Measurements from ENCODE around the gene MBD4.

The MBD4 gene

GRCh38 chr3:129404610-129405009 lies 35.1 kb downstream of the MBD4 start:
- H3K4me3 ChIP-seq (ENCODE audit: low read depth, low read length), result no peak overlapping the region
- no peak for TF ChIP-seq CTCF (IDR thresholded peaks at IDR 0.05; ENCODE audit: low read depth, low read length, missing control alignments)
- DNase-seq (ENCODE audit: low read depth), result no peak
- in situ Hi-C loops (cut with HindIII; ENCODE audit: low sequenced_read_pairs), result no loop called here

- no peak for DNase-seq (ENCODE audit: low read depth)
- no peak overlapping the region for H3K4me3 ChIP-seq (ENCODE audit: low read depth, low read length)
- in situ Hi-C loops (cut with HindIII; ENCODE audit: low sequenced_read_pairs), result no loop called here
- TF ChIP-seq CTCF (IDR thresholded peaks at IDR 0.05; ENCODE audit: low read depth, low read length, missing control alignments), result no peak
These were observed 35.6 kb downstream of the MBD4 start for GRCh38 chr3:129404130-129404529.

GRCh38 chr3:129403450-129403849 lies 36.3 kb downstream of the MBD4 start:
- H3K4me3 ChIP-seq (ENCODE audit: low read depth, low read length), result no peak overlapping the region
- in situ Hi-C loops (cut with HindIII; ENCODE audit: low sequenced_read_pairs), result no loop called here
- TF ChIP-seq CTCF (IDR thresholded peaks at IDR 0.05; ENCODE audit: low read depth, low read length, missing control alignments), result no peak
- DNase-seq (ENCODE audit: low read depth), result no peak

GRCh38 chr3:129402616-129403015 lies 37.1 kb downstream of the MBD4 start:
- H3K4me3 ChIP-seq (ENCODE audit: low read depth, low read length), result no peak overlapping the region
- no peak for TF ChIP-seq CTCF (IDR thresholded peaks at IDR 0.05; ENCODE audit: low read depth, low read length, missing control alignments)
- no peak for DNase-seq (ENCODE audit: low read depth)
- in situ Hi-C loops (cut with HindIII; ENCODE audit: low sequenced_read_pairs), result no loop called here

GRCh38 chr3:129402210-129402609 lies 37.5 kb downstream of the MBD4 start:
- no peak overlapping the region for H3K4me3 ChIP-seq (ENCODE audit: low read depth, low read length)
- DNase-seq (ENCODE audit: low read depth), result no peak
- in situ Hi-C loops (cut with HindIII; ENCODE audit: low sequenced_read_pairs), result no loop called here
- TF ChIP-seq CTCF (IDR thresholded peaks at IDR 0.05; ENCODE audit: low read depth, low read length, missing control alignments), result no peak

GRCh38 chr3:129399895-129400357 lies 39.8 kb downstream of the MBD4 start:
- DNase-seq (ENCODE audit: low read depth), result no peak
- in situ Hi-C loops (cut with HindIII; ENCODE audit: low sequenced_read_pairs), result no loop called here
- TF ChIP-seq CTCF (IDR thresholded peaks at IDR 0.05; ENCODE audit: low read depth, low read length, missing control alignments), result no peak
- H3K4me3 ChIP-seq (ENCODE audit: low read depth, low read length), result no peak overlapping the region
